A549 (cell line): ENCODE data around the gene PGRMC1. TPM values are rescaled to one million over a fixed set of nuclear protein-coding genes. Genes with fewer than 3 reads are reported as not detected.

ENCODE experiments used
- ATAC-seq, 2 experiments: fragments of 200-7000 bp in 1 of 2; fragments of >200 bp in 1 of 2; cut with Nextera tagmentation in 1 of 2; cut with Tn5 transposase in 1 of 2; 3 replicates each; pipeline versions ENCODE4 v1.8.0 to v1.9.1; 2018 to 2020; ENCODE audit warnings: mild to moderate bottlenecking in 1 of 2, moderate library complexity in 1 of 2
- CTCF ChIA-PET: fragments of 300-600 bp; sonication (Branson Sonifier 250); formaldehyde crosslinking; extraction: SDS; loops from one replicate; lab custom pipeline; 2021; ENCODE audit warnings: antibody characterized with exemption, inconsistent platforms; lab: Yijun Ruan, JAX
- POLR2A ChIA-PET: fragments of 350-600 bp; formaldehyde crosslinking; extraction: SDS; loops from one replicate; lab custom pipeline; 2021; ENCODE audit warnings: antibody characterized with exemption, inconsistent platforms; lab: Yijun Ruan, JAX
- DNase-seq, 2 experiments: peaks; one replicate each; pipeline versions ENCODE4 v3.0.0 to v3.0.0-alpha.2; 2011 to 2016; ENCODE audit warnings: low read depth in 1 of 2, low spot score in 1 of 2
- FAIRE-seq: peaks from 2 replicates; lab custom pipeline; 2011; peaks lifted over from hg19 to GRCh38; lab: Jason Lieb, UNC
- H3K27ac ChIP-seq, 2 experiments: fragments of >200 bp; sonication (Bioruptor Twin); formaldehyde crosslinking; 3 replicates each; pipeline ENCODE4 v1.5.1; 2016 to 2017
- H3K4me1 ChIP-seq: fragments of >200 bp; sonication (Bioruptor Twin); formaldehyde crosslinking; 3 replicates; pipeline ENCODE4 v1.6.1; 2016
- H3K4me2 ChIP-seq: fragments of >200 bp; sonication (Bioruptor Twin); formaldehyde crosslinking; 3 replicates; pipeline ENCODE4 v1.6.1; 2016
- H3K4me3 ChIP-seq: fragments of >200 bp; sonication (Bioruptor Twin); formaldehyde crosslinking; 3 replicates; pipeline ENCODE4 v1.5.1; 2016
- H3K9me3 ChIP-seq: fragments of >200 bp; sonication (Bioruptor Twin); formaldehyde crosslinking; 3 replicates; pipeline ENCODE4 v1.6.1; 2016
- BHLHE40 ChIP-seq: IDR thresholded peaks from 2 replicates; pipeline ENCODE4 v1.6.1; 2012; ENCODE audit warnings: low read depth, low read length, inconsistent platforms
- CBX8 ChIP-seq: fragments of 200-600 bp; sonication (generic); IDR thresholded peaks from 2 replicates; pipeline ENCODE4 v1.6.1; 2016
- CHD4 ChIP-seq: fragments of 200-600 bp; sonication (generic); IDR thresholded peaks from 2 replicates; pipeline ENCODE4 v1.6.1; 2016; ENCODE audit warnings: antibody characterized with exemption, mild to moderate bottlenecking, borderline replicate concordance
- EHMT2 ChIP-seq: fragments of 200-600 bp; sonication (generic); IDR thresholded peaks from 2 replicates; pipeline ENCODE4 v1.6.1; 2016; ENCODE audit warnings: antibody characterized with exemption, low read depth, mild to moderate bottlenecking, moderate library complexity
- EP300 ChIP-seq, 2 experiments: fragments of >200 bp; sonication (Bioruptor Twin); formaldehyde crosslinking; IDR thresholded peaks; 2 replicates in 1 of 2; 3 replicates in 1 of 2; pipeline ENCODE4 v1.6.1; 2016 to 2017
- FOSL2 ChIP-seq, 2 experiments: fragments of 450-650 bp in 1 of 2; fragments of >200 bp in 1 of 2; sonication (Bioruptor Twin) in 1 of 2; formaldehyde crosslinking; IDR thresholded peaks; 2 replicates each; pipeline versions ENCODE4 v1.5.0 to v1.6.1; 2016 to 2020; ENCODE audit warnings: mild to moderate bottlenecking in 1 of 2, moderate library complexity in 1 of 2
- HDAC2 ChIP-seq: fragments of 200-600 bp; sonication (generic); IDR thresholded peaks from 2 replicates; pipeline ENCODE4 v1.6.1; 2016
- HOXB5 ChIP-seq: fragments of 250-450 bp; sonication (Bioruptor Pico); IDR thresholded peaks from 2 replicates; pipeline ENCODE4 v1.5.0; 2020; ENCODE audit warnings: mild to moderate bottlenecking, moderate library complexity
- JUNB ChIP-seq: fragments of >200 bp; sonication (Bioruptor Twin); formaldehyde crosslinking; IDR thresholded peaks from 2 replicates; pipeline ENCODE4 v1.6.1; 2016
- KDM1A ChIP-seq: fragments of 200-600 bp; sonication (generic); IDR thresholded peaks from 2 replicates; pipeline ENCODE4 v1.6.1; 2016; ENCODE audit warnings: low read depth, mild to moderate bottlenecking
- MAFK ChIP-seq: fragments of 450-650 bp; IDR thresholded peaks from 2 replicates; pipeline ENCODE4 v1.6.1; 2014; ENCODE audit not compliant: partially characterized antibody
- MYC ChIP-seq: IDR thresholded peaks from 2 replicates; pipeline ENCODE4 v1.6.1; 2012; ENCODE audit warnings: mild to moderate bottlenecking, inconsistent platforms, low read length, improper control_type of control experiment, borderline replicate concordance
- NPAS2 ChIP-seq: fragments of 250-450 bp; sonication (Bioruptor Pico); IDR thresholded peaks from 2 replicates; pipeline ENCODE4 v1.8.0; 2022; ENCODE audit warnings: mild to moderate bottlenecking, moderate library complexity, borderline replicate concordance
- PHF8 ChIP-seq: fragments of 200-600 bp; sonication (generic); IDR thresholded peaks from 2 replicates; pipeline ENCODE4 v1.6.1; 2016; ENCODE audit warnings: low read depth, mild to moderate bottlenecking, antibody characterized with exemption, moderate library complexity, borderline replicate concordance
- RARB ChIP-seq: fragments of 250-450 bp; sonication (Bioruptor Pico); IDR thresholded peaks from 2 replicates; pipeline ENCODE4 v1.8.0; 2021; ENCODE audit warnings: mild to moderate bottlenecking, moderate library complexity
- RNF2 ChIP-seq: fragments of 200-600 bp; sonication (generic); IDR thresholded peaks from 2 replicates; pipeline ENCODE4 v1.6.1; 2016; ENCODE audit warnings: low read depth, mild to moderate bottlenecking, antibody characterized with exemption, moderate library complexity, borderline replicate concordance
- SMC3 ChIP-seq: fragments of >200 bp; sonication (Bioruptor Twin); formaldehyde crosslinking; IDR thresholded peaks from 3 replicates; pipeline ENCODE4 v1.6.1; 2018; ENCODE audit warnings: inconsistent platforms
- TFCP2L1 ChIP-seq: fragments of 250-450 bp; sonication (Bioruptor Pico); IDR thresholded peaks from 2 replicates; pipeline ENCODE4 v1.5.0; 2021; ENCODE audit warnings: mild to moderate bottlenecking
- ZC3H11A ChIP-seq: fragments of 450-650 bp; IDR thresholded peaks from 2 replicates; pipeline ENCODE4 v1.6.1; 2014; ENCODE audit warnings: antibody characterized with exemption, mild to moderate bottlenecking
- ZFP36 ChIP-seq: fragments of 450-650 bp; IDR thresholded peaks from 2 replicates; pipeline ENCODE4 v1.6.1; 2014; ENCODE audit warnings: borderline replicate concordance; ENCODE audit not compliant: partially characterized antibody
- WGBS: methylation state at CpG from one replicate; pipeline ENCODE4 v1.1.6; 2017; ENCODE audit errors: missing lambda C conversion rate; 5-methylcytosine and 5-hydroxymethylcytosine counted together
- polyA plus RNA-seq, 4 experiments: library from polyadenylated mRNA; depleted of rRNA in 3 of 4; stranded (reverse); fragments of >200 nt; fragmentation: RNase III in 1 of 4; extraction: RNeasy Plus Mini Kit Qiagen cat#74134 plus additional on column Dnase treatment in 1 of 4; gene quantifications; 2 replicates in 3 of 4; 3 replicates in 1 of 4; pipeline ENCODE4 v1.2.3, GENCODE V29; 2011 to 2017
- TF ChIP-seq, protein P1 (sequence below): fragments of >200 bp; sonication (Bioruptor Twin); formaldehyde crosslinking; IDR thresholded peaks from 3 replicates; pipeline ENCODE4 v1.6.1; 2016
- TF ChIP-seq, protein P2 (sequence below): IDR thresholded peaks from 2 replicates; pipeline ENCODE4 v1.6.1; 2012
- TF ChIP-seq, protein P3 (sequence below): fragments of >200 bp; sonication (Bioruptor Twin); formaldehyde crosslinking; IDR thresholded peaks from 2 replicates; pipeline ENCODE4 v1.6.1; 2016
- TF ChIP-seq, protein P4 (sequence below): IDR thresholded peaks from 2 replicates; pipeline ENCODE4 v1.6.1; 2012; ENCODE audit warnings: low read depth, borderline replicate concordance
- TF ChIP-seq, protein P5 (sequence below): fragments of 450-650 bp; IDR thresholded peaks from 2 replicates; pipeline ENCODE4 v1.6.1; 2014; ENCODE audit warnings: antibody characterized with exemption
- TF ChIP-seq, protein P6 (sequence below): IDR thresholded peaks from 2 replicates; pipeline ENCODE4 v1.6.1; 2012

The PGRMC1 gene
- polyA plus RNA-seq, 2 of the 4 experiments (the other 2 are of a cell fraction), result 159 to 163 TPM

DNA sequence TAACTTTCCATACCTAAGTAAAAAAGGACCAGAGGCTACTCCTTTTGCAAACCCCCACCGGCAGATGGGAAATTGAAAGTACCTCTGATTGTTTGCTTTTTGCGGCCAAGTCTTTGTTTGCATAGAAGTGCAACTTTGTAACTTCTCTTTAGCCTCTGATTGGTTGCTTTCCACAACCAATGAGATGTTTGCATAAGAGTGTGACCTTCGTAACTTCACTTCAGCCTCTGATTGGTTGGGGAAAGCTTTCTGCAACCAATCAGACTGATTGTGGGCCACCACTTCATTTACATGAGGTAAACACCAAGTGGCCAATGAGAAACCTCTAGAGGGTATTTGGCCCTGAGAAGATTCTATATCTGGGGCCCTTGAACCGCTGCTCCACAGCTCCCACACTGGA lies 48.8 kb upstream of the PGRMC1 start:
- 49% methylated on average over 4 of the region's 4 CpGs for WGBS
- H3K27ac ChIP-seq, result no peak overlapping the region
- no peaks in the 10 kb centered on the region for H3K4me1 ChIP-seq
- H3K4me3 ChIP-seq, result no peak overlapping the region
- peak overlapping the region; percentile 51 for H3K4me2 ChIP-seq
- no peaks in the 10 kb centered on the region for H3K9me3 ChIP-seq
- CTCF ChIA-PET, result interaction anchor here (1.1 kb wide), 1 partner anchor 42 kb away, joined by 3 read pairs; no protein-coding TSS in a partner anchor
- FAIRE-seq, result no peak
- TF ChIP-seq, protein P1, sequence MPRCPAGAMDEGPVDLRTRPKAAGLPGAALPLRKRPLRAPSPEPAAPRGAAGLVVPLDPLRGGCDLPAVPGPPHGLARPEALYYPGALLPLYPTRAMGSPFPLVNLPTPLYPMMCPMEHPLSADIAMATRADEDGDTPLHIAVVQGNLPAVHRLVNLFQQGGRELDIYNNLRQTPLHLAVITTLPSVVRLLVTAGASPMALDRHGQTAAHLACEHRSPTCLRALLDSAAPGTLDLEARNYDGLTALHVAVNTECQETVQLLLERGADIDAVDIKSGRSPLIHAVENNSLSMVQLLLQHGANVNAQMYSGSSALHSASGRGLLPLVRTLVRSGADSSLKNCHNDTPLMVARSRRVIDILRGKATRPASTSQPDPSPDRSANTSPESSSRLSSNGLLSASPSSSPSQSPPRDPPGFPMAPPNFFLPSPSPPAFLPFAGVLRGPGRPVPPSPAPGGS, result no peak
- TF ChIP-seq FOSL2 (IDR thresholded peaks at IDR 0.05) (no peak), FOSL2 (CRISPR knock-in tag; IDR thresholded peaks at IDR 0.05) (no peak), EHMT2 (no peak), ZC3H11A (no peak), RARB (no peak), MYC (no peak), MAFK (no peak), PHF8 (no peak), ZFP36 (no peak), TFCP2L1 (CRISPR knock-in tag) (no peak)
- TF ChIP-seq, protein P2, sequence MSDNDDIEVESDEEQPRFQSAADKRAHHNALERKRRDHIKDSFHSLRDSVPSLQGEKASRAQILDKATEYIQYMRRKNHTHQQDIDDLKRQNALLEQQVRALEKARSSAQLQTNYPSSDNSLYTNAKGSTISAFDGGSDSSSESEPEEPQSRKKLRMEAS, result no peak
- TF ChIP-seq, protein P3, sequence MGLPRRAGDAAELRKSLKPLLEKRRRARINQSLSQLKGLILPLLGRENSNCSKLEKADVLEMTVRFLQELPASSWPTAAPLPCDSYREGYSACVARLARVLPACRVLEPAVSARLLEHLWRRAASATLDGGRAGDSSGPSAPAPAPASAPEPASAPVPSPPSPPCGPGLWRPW, result no peak
- TF ChIP-seq, protein P4, sequence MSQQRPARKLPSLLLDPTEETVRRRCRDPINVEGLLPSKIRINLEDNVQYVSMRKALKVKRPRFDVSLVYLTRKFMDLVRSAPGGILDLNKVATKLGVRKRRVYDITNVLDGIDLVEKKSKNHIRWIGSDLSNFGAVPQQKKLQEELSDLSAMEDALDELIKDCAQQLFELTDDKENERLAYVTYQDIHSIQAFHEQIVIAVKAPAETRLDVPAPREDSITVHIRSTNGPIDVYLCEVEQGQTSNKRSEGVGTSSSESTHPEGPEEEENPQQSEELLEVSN, result no peak
- TF ChIP-seq, all 56 proteins: peak for 0
- POLR2A ChIA-PET, result no interaction called here
- ATAC-seq (no peak), DNase-seq (peak in 1 of 2 experiments; percentile 56)

DNA sequence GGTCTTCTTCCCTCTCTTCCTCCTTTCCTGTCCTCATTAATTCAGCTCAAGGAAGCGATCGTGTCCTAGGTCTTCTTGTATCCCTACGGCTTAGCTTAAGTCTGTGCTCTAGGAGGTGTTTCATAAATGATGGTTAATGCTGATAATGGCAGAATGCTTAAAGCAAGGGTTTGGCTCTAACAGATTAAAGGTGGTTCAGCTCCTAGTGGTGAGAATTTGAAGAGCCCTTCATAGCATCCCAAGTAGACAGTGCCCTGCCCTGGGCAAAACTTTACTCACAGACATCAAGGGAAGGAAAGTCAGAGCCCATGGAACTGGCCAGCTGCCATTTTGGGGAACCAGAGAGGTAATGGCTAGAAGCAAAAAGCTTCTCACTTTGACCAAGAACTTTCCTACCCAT lies 47.0 kb upstream of the PGRMC1 start:
- ATAC-seq, result peak; percentile 62 to 74; a peak in 3 of 6 replicates
- Histone ChIP-seq H3K27ac (no peak overlapping the region), H3K4me2 (no peak overlapping the region), H3K4me1 (no peaks in the 10 kb centered on the region), H3K4me3 (no peak overlapping the region), H3K9me3 (no peaks in the 10 kb centered on the region)
- POLR2A ChIA-PET, result no interaction called here
- CTCF ChIA-PET, result interaction anchor here (0.8 to 1.7 kb wide), 3 partner anchors 10 to 43 kb away, joined by 3 to 5 read pairs (median 4); no protein-coding TSS in a partner anchor
- FAIRE-seq, result no peak
- WGBS, result 95% methylated on average over 3 of the region's 3 CpGs
- DNase-seq, result no peak
- no peak for TF ChIP-seq BHLHE40
- TF ChIP-seq, protein P5, sequence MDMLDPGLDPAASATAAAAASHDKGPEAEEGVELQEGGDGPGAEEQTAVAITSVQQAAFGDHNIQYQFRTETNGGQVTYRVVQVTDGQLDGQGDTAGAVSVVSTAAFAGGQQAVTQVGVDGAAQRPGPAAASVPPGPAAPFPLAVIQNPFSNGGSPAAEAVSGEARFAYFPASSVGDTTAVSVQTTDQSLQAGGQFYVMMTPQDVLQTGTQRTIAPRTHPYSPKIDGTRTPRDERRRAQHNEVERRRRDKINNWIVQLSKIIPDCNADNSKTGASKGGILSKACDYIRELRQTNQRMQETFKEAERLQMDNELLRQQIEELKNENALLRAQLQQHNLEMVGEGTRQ, result no peak
- TF ChIP-seq MAFK, result no peak
- no peak for TF ChIP-seq EP300 (IDR thresholded peaks at IDR 0.05)
- no peak for TF ChIP-seq SMC3
- no peak for TF ChIP-seq CBX8
- no peak for TF ChIP-seq KDM1A
- TF ChIP-seq EHMT2, result no peak
- TF ChIP-seq JUNB, result no peak
- TF ChIP-seq RNF2, result no peak
- no peak for TF ChIP-seq NPAS2 (CRISPR knock-in tag)
- TF ChIP-seq HOXB5, result no peak
- TF ChIP-seq CHD4, result no peak
- TF ChIP-seq, protein P6, sequence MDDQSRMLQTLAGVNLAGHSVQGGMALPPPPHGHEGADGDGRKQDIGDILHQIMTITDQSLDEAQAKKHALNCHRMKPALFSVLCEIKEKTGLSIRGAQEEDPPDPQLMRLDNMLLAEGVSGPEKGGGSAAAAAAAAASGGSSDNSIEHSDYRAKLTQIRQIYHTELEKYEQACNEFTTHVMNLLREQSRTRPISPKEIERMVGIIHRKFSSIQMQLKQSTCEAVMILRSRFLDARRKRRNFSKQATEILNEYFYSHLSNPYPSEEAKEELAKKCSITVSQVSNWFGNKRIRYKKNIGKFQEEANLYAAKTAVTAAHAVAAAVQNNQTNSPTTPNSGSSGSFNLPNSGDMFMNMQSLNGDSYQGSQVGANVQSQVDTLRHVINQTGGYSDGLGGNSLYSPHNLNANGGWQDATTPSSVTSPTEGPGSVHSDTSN, result no peak
- TF ChIP-seq, protein P4, result no peak
- TF ChIP-seq, protein P2, result no peak
- no peak for TF ChIP-seq HDAC2
